ENCODE data around the gene JUN.

The JUN gene

GRCh38 chr1:58796416-58796815 is 12.6 kb upstream of the JUN start:
- TF ChIP-seq FOXP2 (optimal IDR thresholded peaks at IDR 0.05; ENCODE audit: borderline replicate concordance, extremely low read depth, extremely low read length, insufficient read depth) (no peak), SIN3A (IDR thresholded peaks at IDR 0.05; ENCODE audit: borderline replicate concordance, insufficient read depth, low read length) (no peak), REST (IDR thresholded peaks at IDR 0.05; ENCODE audit: insufficient read depth in 1 of 2, low read depth in 2 of 2, low read length in 2 of 2) (no peak), TAF1 (IDR thresholded peaks at IDR 0.05; ENCODE audit: borderline replicate concordance, insufficient read depth, low read length) (no peak), POLR2AphosphoS5 (IDR thresholded peaks at IDR 0.05; ENCODE audit: low read depth, low read length) (no peak)

GRCh38 chr1:58794585-58794984 is 10.7 kb upstream of the JUN start:
- TF ChIP-seq TAF1 (IDR thresholded peaks at IDR 0.05; ENCODE audit: borderline replicate concordance, insufficient read depth, low read length): no peak
- TF ChIP-seq POLR2AphosphoS5 (IDR thresholded peaks at IDR 0.05; ENCODE audit: low read depth, low read length): no peak
- no peak for TF ChIP-seq FOXP2 (optimal IDR thresholded peaks at IDR 0.05; ENCODE audit: borderline replicate concordance, extremely low read depth, extremely low read length, insufficient read depth)
- TF ChIP-seq REST (IDR thresholded peaks at IDR 0.05; ENCODE audit: insufficient read depth in 1 of 2, low read depth in 2 of 2, low read length in 2 of 2): no peak
- TF ChIP-seq SIN3A (IDR thresholded peaks at IDR 0.05; ENCODE audit: borderline replicate concordance, insufficient read depth, low read length): no peak

GRCh38 chr1:58792846-58793245 is 9.0 kb upstream of the JUN start:
- TF ChIP-seq TAF1 (IDR thresholded peaks at IDR 0.05; ENCODE audit: borderline replicate concordance, insufficient read depth, low read length) (no peak), REST (IDR thresholded peaks at IDR 0.05; ENCODE audit: insufficient read depth in 1 of 2, low read depth in 2 of 2, low read length in 2 of 2) (no peak), FOXP2 (optimal IDR thresholded peaks at IDR 0.05; ENCODE audit: borderline replicate concordance, extremely low read depth, extremely low read length, insufficient read depth) (no peak), SIN3A (IDR thresholded peaks at IDR 0.05; ENCODE audit: borderline replicate concordance, insufficient read depth, low read length) (no peak), POLR2AphosphoS5 (IDR thresholded peaks at IDR 0.05; ENCODE audit: low read depth, low read length) (no peak)

GRCh38 chr1:58791106-58791505 is 7.3 kb upstream of the JUN start:
- TF ChIP-seq SIN3A (IDR thresholded peaks at IDR 0.05; ENCODE audit: borderline replicate concordance, insufficient read depth, low read length) (no peak), FOXP2 (optimal IDR thresholded peaks at IDR 0.05; ENCODE audit: borderline replicate concordance, extremely low read depth, extremely low read length, insufficient read depth) (no peak), REST (IDR thresholded peaks at IDR 0.05; ENCODE audit: insufficient read depth in 1 of 2, low read depth in 2 of 2, low read length in 2 of 2) (no peak), TAF1 (IDR thresholded peaks at IDR 0.05; ENCODE audit: borderline replicate concordance, insufficient read depth, low read length) (no peak), POLR2AphosphoS5 (IDR thresholded peaks at IDR 0.05; ENCODE audit: low read depth, low read length) (no peak)

Measured in PFSK-1 (cell line).